Measurements from ENCODE around the gene NRXN3. TPM values are rescaled to one million over a fixed set of nuclear protein-coding genes. Genes with fewer than 3 reads are reported as not detected.

The NRXN3 gene
- total RNA-seq, 4 donors from 2014 or later, result 4.1 to 11.9 (median 5.8) TPM

GRCh38 chr14:79581912-79582576 lies 1411.9 kb downstream of the NRXN3 start:
- in situ Hi-C loops (cut with MboI; ENCODE audit: low pct_ligation_motif_present in 1 of 4, low pct_unique_long_range_greater_than_20kb in 1 of 4, low sequenced_read_pairs in 3 of 4) (no loop called here), intact Hi-C loops (cut with DNase I; ENCODE audit: low total_unique reads) (no loop called here)
- no peak for TF ChIP-seq EP300 (IDR thresholded peaks at IDR 0.05; ENCODE audit: low read depth)
- no peak for TF ChIP-seq POLR2AphosphoS5 (IDR thresholded peaks at IDR 0.05)
- no peak for TF ChIP-seq POLR2A (IDR thresholded peaks at IDR 0.05)
- no peak for TF ChIP-seq CTCF (IDR thresholded peaks at IDR 0.05)
- Histone ChIP-seq H3K4me1 (peaks cover 0 to 6% (median 2%) of the 10 kb centered on the region in 4 donors), H3K9me3 (no peaks in the 10 kb centered on the region), H3K27ac (no peak overlapping the region), H3K36me3 (no peaks in the 10 kb centered on the region), H3K27me3 (no peaks in the 10 kb centered on the region), H3K4me3 (no peak overlapping the region)
- no peak for DNase-seq
- WGBS, 2 donors (ENCODE audit: low coverage in 1 of 2), result 50 to 60% methylated on average over 1 to 4 of the region's 4 CpGs

GRCh38 chr14:79583738-79584408 lies 1413.7 kb downstream of the NRXN3 start:
- DNase-seq, result no peak
- no peak for TF ChIP-seq EP300 (IDR thresholded peaks at IDR 0.05; ENCODE audit: low read depth)
- TF ChIP-seq POLR2AphosphoS5 (IDR thresholded peaks at IDR 0.05), result no peak
- TF ChIP-seq POLR2A (IDR thresholded peaks at IDR 0.05), result no peak
- no peak for TF ChIP-seq CTCF (IDR thresholded peaks at IDR 0.05)
- no peaks in the 10 kb centered on the region for H3K36me3 ChIP-seq
- in situ Hi-C loops (cut with MboI; ENCODE audit: low pct_ligation_motif_present in 1 of 4, low pct_unique_long_range_greater_than_20kb in 1 of 4, low sequenced_read_pairs in 3 of 4) (no loop called here), intact Hi-C loops (cut with DNase I; ENCODE audit: low total_unique reads) (no loop called here)
- H3K4me3 ChIP-seq, result no peak overlapping the region
- peaks cover 0 to 6% (median 2%) of the 10 kb centered on the region in 4 donors for H3K4me1 ChIP-seq
- 73 to 81% methylated on average over 4 of the region's 4 CpGs for WGBS, 2 donors (ENCODE audit: low coverage in 1 of 2)
- no peak overlapping the region for H3K27ac ChIP-seq
- no peaks in the 10 kb centered on the region for H3K27me3 ChIP-seq
- H3K9me3 ChIP-seq, result no peaks in the 10 kb centered on the region

GRCh38 chr14:79584679-79585078 lies 1414.5 kb downstream of the NRXN3 start:
- H3K27me3 ChIP-seq, result no peaks in the 10 kb centered on the region
- no peak for TF ChIP-seq EP300 (IDR thresholded peaks at IDR 0.05; ENCODE audit: low read depth)
- no peak for TF ChIP-seq POLR2A (IDR thresholded peaks at IDR 0.05)
- TF ChIP-seq POLR2AphosphoS5 (IDR thresholded peaks at IDR 0.05), result no peak
- TF ChIP-seq CTCF (IDR thresholded peaks at IDR 0.05), result no peak
- H3K9me3 ChIP-seq, result no peaks in the 10 kb centered on the region
- H3K4me3 ChIP-seq, result no peak overlapping the region
- H3K27ac ChIP-seq, result no peak overlapping the region
- intact Hi-C loops (cut with DNase I; ENCODE audit: low total_unique reads) (no loop called here), in situ Hi-C loops (cut with MboI; ENCODE audit: low pct_ligation_motif_present in 1 of 4, low pct_unique_long_range_greater_than_20kb in 1 of 4, low sequenced_read_pairs in 3 of 4) (no loop called here)
- no peaks in the 10 kb centered on the region for H3K36me3 ChIP-seq
- H3K4me1 ChIP-seq, result peaks cover 0 to 6% (median 2%) of the 10 kb centered on the region in 4 donors
- DNase-seq, result no peak
- WGBS, 2 donors (ENCODE audit: low coverage in 1 of 2), result 38 to 67% methylated on average over 1 to 2 of the region's 2 CpGs

GRCh38 chr14:79585845-79586244 lies 1415.7 kb downstream of the NRXN3 start:
- no peaks in the 10 kb centered on the region for H3K9me3 ChIP-seq
- H3K27ac ChIP-seq, result no peak overlapping the region
- H3K4me1 ChIP-seq, result peaks cover 0 to 6% (median 2%) of the 10 kb centered on the region in 4 donors
- intact Hi-C loops (cut with DNase I; ENCODE audit: low total_unique reads), result no loop called here
- no peaks in the 10 kb centered on the region for H3K36me3 ChIP-seq
- H3K27me3 ChIP-seq, result no peaks in the 10 kb centered on the region
- 85 to 88% methylated on average over 4 of the region's 4 CpGs for WGBS, 2 donors (ENCODE audit: low coverage in 1 of 2)
- TF ChIP-seq POLR2AphosphoS5 (IDR thresholded peaks at IDR 0.05) (no peak), CTCF (IDR thresholded peaks at IDR 0.05) (no peak), POLR2A (IDR thresholded peaks at IDR 0.05) (no peak), EP300 (IDR thresholded peaks at IDR 0.05; ENCODE audit: low read depth) (no peak)
- DNase-seq, result no peak
- in situ Hi-C loops (cut with MboI; ENCODE audit: low pct_ligation_motif_present in 1 of 4, low pct_unique_long_range_greater_than_20kb in 1 of 4, low sequenced_read_pairs in 3 of 4), result no loop called here
- H3K4me3 ChIP-seq, result no peak overlapping the region
